GM19351 (cell line): ENCODE results near the gene DAAM1.

ENCODE experiments used
- ATAC-seq: cut with Tn5 transposase; IDR thresholded peaks from one replicate; pipeline ENCODE4 v1.9.1; 2021; ENCODE audit warnings: mild to moderate bottlenecking, moderate library complexity; ENCODE audit not compliant: unreplicated experiment

Gene DAAM1

GRCh38 chr14:59188461-59189090 is at the start of gene DAAM1:
Gene DAAM1 (plus strand): TSS chr14:59188667. CDS start chr14:59263478, 74,811 bp downstream.
- ATAC-seq, result peak; percentile 77

DNA sequence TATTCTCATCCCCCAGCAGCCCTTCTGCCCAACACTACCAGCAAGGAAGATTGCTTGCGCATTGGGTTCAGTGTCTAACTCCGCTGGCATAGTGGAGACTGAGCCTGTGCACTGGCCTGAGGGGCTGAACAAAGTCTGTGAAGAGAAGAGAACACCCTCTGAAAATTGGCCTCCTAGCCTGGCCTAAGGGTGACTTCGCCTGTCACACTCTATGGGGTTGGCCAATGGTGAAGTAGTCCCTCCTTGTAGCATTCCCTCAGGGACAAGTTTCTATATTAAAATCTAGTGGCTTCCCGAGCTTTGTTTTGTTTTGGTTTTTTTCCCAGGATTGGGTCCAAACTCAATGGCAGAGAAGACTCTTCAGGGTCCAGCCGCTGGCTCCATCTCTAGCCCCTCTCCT is 49.1 kb upstream of the DAAM1 start:
- no peak for ATAC-seq

GRCh38 chr14:59140106-59140843 is 48.2 kb upstream of the DAAM1 start:
- no peak for ATAC-seq

DNA sequence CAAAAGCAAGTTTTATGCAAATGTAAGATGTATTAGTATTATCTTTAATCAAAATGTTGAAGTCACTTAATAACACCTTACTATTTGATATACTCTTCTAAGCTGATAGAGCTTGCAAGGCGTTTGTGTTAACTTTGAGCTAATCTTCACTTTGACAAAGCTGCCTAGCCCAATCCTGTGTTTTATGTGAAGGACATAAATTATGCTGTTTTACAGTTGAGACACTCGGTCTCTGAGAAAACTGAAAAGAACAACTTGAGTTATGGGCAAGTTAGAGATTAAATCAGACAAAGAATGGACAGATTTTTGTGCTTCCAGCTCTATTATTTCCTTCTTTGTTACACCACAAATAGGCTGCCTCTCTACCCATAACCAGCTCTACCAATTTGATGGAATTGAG is 42.0 kb upstream of the DAAM1 start:
- no peak for ATAC-seq

- ATAC-seq, result no peak
Measured at GRCh38 chr14:59147007-59147406, 41.5 kb upstream of the DAAM1 start.

GRCh38 chr14:59148334-59148900 is 40.0 kb upstream of the DAAM1 start:
- peak; percentile 75 for ATAC-seq

DNA sequence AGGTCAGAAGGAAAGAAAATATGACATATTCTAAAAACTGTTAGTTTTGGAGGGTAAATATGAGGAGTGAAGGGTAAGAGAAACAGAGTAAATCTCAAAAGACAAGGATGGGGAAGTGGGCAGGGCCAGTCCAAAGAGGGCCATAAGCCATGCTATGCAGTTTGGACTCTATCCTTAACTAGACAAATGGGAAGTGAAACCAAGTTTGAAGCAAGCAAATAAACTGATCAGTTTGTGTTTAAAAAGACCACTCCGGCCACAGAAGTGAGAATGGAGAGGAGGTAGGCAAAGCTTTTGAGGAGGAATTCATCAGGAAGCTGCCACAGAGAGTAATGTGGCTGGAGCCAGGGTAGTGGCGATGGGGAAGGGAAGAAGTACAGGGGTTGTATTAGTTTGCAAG is 37.5 kb upstream of the DAAM1 start:
- ATAC-seq, result peak; percentile 83

DNA sequence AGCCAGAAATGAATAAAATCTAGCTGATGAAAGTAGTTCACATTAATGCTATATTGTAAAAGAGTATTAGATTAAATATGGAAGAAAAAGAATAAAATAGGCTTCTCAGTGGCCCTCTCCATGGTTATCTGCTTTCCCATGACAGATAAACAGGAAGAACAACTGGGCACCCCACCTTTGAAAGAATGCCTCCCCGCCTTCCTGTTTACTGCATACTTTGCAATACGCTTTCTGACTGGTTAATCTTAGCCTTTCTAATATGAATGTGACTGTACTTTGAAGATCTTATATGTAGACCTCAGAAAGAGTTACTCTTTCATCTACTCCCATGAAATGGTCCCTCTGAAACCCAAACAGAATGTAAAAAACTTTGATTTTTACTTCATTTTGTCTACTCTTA is 34.1 kb upstream of the DAAM1 start:
- no peak for ATAC-seq

DNA sequence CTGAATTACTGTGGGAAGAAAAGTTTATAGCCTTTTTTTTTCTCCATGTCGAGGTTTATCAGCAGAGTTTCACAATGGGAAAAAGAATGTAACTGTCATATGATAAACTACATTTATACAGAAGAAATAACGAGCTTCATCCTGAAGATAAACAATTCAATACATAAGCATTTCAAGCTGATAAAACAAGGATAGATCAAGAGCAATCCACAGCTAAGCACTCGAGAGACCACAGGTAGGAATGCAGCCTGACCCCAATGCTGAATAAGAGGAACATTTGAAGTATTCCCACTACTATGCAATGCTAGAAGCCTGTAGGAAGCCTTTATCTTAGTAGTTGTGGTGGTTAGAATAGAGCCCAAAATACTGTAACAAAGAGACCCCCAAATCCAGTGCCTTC is 32.6 kb upstream of the DAAM1 start:
- no peak for ATAC-seq

- no peak for ATAC-seq
Measured at GRCh38 chr14:59159169-59159568, 29.3 kb upstream of the DAAM1 start.

DNA sequence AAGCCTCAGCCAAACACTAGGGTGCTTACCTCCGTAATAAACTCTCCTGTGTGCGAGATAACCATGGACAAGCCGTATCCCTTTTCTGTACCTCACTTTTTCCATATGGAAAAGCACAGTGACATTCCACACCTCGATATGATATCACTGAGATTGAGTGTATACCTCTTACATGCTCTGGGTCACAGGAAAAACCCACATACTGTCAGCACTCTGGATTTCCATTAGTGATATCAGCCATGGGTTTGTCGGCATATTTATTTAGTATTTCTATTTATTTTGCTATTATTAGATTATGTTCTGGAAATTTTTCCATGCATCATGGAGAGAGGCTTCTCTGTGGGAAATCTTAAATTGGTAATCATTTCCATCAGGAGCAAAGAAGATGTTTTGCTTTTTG is 28.0 kb upstream of the DAAM1 start:
- no peak for ATAC-seq

- no peak for ATAC-seq
Measured at GRCh38 chr14:59161561-59162175, 26.8 kb upstream of the DAAM1 start.

- no peak for ATAC-seq
Measured at GRCh38 chr14:59166258-59166657, 22.2 kb upstream of the DAAM1 start.

GRCh38 chr14:59175404-59175803 is 13.1 kb upstream of the DAAM1 start:
- ATAC-seq, result peak; percentile 99

- ATAC-seq, result no peak
Measured at GRCh38 chr14:59176765-59177164, 11.7 kb upstream of the DAAM1 start.

DNA sequence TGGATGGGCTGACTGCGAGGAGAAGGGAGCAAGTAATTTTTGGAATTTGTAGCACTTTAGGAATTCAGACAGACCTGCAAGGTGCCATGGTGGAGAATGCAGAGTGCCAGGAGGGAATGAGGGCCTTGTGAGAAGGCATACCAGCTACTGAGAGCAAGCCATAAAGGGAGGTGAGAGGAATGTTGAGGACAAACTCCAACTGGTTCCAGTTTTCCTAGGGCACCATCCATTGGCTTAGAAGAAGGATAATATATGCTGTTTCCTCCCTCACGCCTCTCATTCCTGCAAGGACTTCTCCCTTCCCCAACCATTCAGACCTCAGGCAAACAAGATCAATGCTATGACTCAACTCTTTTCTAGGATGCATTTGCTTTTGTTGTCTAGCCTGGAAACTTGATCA is 11.2 kb upstream of the DAAM1 start:
- no peak for ATAC-seq

GRCh38 chr14:59181791-59182190 is 6.7 kb upstream of the DAAM1 start:
- ATAC-seq, result no peak

DNA sequence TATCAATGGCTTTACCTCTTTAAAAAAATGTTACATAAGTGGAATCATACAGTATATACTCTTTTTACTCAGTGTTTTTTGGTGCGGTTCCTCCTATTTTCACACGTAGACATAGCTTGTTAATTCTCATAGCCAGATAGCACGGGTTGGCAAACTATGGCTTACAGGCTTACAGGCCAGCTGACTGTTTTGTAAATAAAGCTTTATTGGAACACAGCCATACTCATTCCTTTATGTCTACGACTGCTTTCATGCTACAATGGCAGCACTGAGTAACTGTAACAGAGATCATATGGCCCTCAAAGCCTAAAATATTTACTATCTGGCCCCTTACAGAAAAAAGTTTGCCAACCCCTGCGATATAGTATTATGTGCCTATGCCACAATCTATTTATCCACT is 5.8 kb upstream of the DAAM1 start:
- ATAC-seq, result no peak

DNA sequence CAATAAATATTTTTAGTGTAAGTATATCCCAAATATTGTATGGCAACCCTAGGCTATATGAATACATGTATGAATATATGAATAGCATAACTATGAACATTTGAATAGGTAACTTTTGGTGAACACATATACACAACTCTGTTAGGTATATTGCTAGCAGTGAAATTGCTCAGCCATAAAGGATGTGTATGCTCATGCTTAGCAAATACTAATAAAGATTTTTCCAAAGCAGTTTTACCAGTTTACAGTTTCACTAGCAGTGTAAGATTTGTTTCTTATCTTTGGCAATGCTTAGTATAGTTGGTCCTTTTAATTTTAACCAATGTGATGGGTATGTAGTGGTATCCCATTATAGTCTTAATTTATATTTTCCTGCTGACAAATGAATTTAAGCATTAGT is 5.3 kb upstream of the DAAM1 start:
- no peak for ATAC-seq

GRCh38 chr14:59184396-59184795 is 4.1 kb upstream of the DAAM1 start:
- no peak for ATAC-seq

GRCh38 chr14:59185676-59186075 is 2.8 kb upstream of the DAAM1 start:
- ATAC-seq, result no peak

- ATAC-seq, result no peak
Measured at GRCh38 chr14:59186306-59186705, 2.2 kb upstream of the DAAM1 start.
